GM11168 (cell line): Measurements from ENCODE around the gene SDK2.

Experiments
- in situ Hi-C: fragments of 300-500 bp; cut with MboI; formaldehyde crosslinking; loops from one replicate; pipeline ENCODE4 v1.12.0; 2022; ENCODE audit warnings: low sequenced_read_pairs; ENCODE audit not compliant: unreplicated experiment

Gene SDK2

GRCh38 chr17:73305845-73306836 lies 338.1 kb downstream of the SDK2 start:
- in situ Hi-C loops: no loop called here

- in situ Hi-C loops: no loop called here
Observed at GRCh38 chr17:73304971-73305812, 339.1 kb downstream of the SDK2 start.

- in situ Hi-C loops: no loop called here
Observed at GRCh38 chr17:73304438-73304837, 339.8 kb downstream of the SDK2 start.

GRCh38 chr17:73302189-73302588 lies 342.1 kb downstream of the SDK2 start:
- in situ Hi-C loops: no loop called here

GRCh38 chr17:73301369-73301768 lies 342.9 kb downstream of the SDK2 start:
- in situ Hi-C loops: no loop called here

GRCh38 chr17:73300392-73300791 lies 343.9 kb downstream of the SDK2 start:
- in situ Hi-C loops: no loop called here

- in situ Hi-C loops: no loop called here
Observed at GRCh38 chr17:73297934-73298861, 346.0 kb downstream of the SDK2 start.

GRCh38 chr17:73293480-73293911 lies 350.7 kb downstream of the SDK2 start:
- in situ Hi-C loops: no loop called here

- in situ Hi-C loops: no loop called here
Observed at GRCh38 chr17:73293031-73293430, 351.2 kb downstream of the SDK2 start.

- in situ Hi-C loops: no loop called here
Observed at GRCh38 chr17:73292031-73292531, 352.2 kb downstream of the SDK2 start.

- in situ Hi-C loops: no loop called here
Observed at GRCh38 chr17:73291260-73291801, 352.9 kb downstream of the SDK2 start.

GRCh38 chr17:73290399-73291259 lies 353.6 kb downstream of the SDK2 start:
- in situ Hi-C loops: no loop called here

GRCh38 chr17:73289549-73290254 lies 354.5 kb downstream of the SDK2 start:
- in situ Hi-C loops: no loop called here

- in situ Hi-C loops: no loop called here
Observed at GRCh38 chr17:73288534-73289302, 355.5 kb downstream of the SDK2 start.

- in situ Hi-C loops: no loop called here
Observed at GRCh38 chr17:73286863-73287296, 357.4 kb downstream of the SDK2 start.

GRCh38 chr17:73285916-73286862 lies 358.1 kb downstream of the SDK2 start:
- in situ Hi-C loops: no loop called here
